CD1c-positive myeloid dendritic cell (primary cell): ENCODE results near the gene GTPBP4.
"Not testable (repeated sequence)": the region's sequence is repeated elsewhere in the genome, so short reads cannot be mapped to it uniquely, and the experiment has no call there.

Experiments
- DNase-seq: peaks from one replicate; pipeline ENCODE4 v3.0.0-alpha.2; 2016; ENCODE audit errors: extremely low spot score

GTPBP4 gene

GRCh38 chr10:988667-989545 lies 672 bp downstream of the GTPBP4 start:
- DNase-seq: peak; percentile 6

DNA sequence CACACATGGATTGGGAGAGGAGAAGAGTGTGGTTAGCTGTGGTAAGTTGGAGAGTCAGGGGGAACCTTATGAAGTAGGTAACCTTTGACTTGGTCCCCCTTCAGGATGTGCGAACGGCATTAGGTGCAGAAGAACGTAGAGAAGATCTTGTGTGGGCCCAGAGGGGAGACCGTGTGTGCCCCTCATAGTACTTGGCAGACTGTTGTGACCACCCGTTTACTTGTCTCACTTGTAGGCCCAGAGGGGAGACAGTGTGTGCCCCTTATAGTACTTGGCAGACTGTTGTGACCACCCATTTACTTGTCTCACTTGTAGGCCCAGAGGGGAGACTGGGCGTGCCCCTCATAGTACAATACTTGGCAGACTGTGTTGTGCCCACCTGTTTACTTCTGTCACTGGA lies 2.6 kb downstream of the GTPBP4 start:
- DNase-seq: no peak

DNA sequence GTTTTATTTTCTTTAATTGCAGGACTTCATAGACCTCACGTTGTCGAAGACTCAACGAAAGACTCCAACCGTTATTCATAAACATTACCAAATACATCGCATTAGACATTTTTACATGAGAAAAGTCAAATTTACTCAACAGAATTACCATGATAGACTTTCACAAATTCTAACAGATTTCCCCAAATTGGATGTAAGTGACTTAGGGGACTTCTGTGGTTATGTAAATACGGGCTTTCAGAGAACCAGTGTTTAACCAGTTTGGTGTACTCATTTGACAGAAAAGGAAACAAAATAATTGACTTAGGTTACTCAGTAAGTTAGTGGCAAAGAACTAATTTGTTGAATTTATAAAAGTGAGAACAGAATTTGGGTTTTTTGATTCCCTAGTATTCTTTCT lies 4.2 kb downstream of the GTPBP4 start:
- no peak for DNase-seq

- DNase-seq: no peak
Measured at GRCh38 chr10:992871-993270, 4.6 kb downstream of the GTPBP4 start.

- DNase-seq: no peak
Measured at GRCh38 chr10:994836-995558, 6.8 kb downstream of the GTPBP4 start.

DNA sequence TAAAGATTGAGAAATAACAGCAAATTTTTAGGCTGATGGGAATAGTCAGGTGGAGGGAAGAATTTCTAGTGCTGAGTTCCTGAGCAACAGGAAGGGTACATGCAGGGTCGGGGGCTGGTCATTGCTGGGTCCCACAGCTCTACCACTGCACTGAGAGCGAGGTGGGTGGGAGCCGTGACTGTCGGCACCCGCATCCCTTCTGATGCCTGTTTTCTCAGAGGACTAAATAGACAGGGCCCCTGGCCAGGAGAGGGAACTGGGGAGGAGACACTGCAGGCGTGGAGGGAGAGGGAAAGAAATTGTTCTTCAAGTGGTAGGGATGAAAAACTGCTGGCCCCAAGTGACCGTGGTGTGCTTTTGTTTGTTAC lies 7.3 kb downstream of the GTPBP4 start:
- no peak for DNase-seq

- DNase-seq: no peak
Measured at GRCh38 chr10:996031-996430, 7.8 kb downstream of the GTPBP4 start.

GRCh38 chr10:997266-998022 lies 9.2 kb downstream of the GTPBP4 start:
- no peak for DNase-seq

DNA sequence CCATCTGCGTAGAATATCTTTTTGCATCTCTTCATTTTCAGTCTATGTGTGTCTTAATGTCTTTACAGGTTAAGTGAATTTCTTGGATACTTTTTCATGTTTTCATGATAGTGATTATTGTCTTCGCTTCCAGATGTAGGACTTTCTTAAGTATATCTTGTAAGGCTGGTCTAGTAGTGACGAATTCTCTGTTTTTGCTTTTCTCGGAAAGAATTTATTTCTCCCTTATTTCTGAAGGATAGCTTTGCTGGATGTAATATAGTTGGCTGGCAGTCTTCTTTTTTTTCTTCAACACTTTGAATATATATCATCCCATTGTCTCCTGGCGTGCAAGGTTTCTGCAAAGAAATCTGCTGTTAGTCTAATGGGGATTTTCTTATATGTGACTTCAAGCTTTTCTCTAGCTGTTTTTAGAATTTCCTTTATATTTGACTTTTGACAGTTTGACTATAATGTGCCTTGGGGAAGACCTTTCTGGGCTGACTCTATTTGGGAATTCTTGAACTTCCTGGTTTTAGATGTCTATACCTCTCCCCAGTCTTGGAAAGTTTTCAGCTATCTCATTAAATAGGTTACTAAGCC lies 14.3 kb downstream of the GTPBP4 start:
- no peak for DNase-seq

- DNase-seq: no peak
Measured at GRCh38 chr10:1003884-1004670, 15.8 kb downstream of the GTPBP4 start.

DNA sequence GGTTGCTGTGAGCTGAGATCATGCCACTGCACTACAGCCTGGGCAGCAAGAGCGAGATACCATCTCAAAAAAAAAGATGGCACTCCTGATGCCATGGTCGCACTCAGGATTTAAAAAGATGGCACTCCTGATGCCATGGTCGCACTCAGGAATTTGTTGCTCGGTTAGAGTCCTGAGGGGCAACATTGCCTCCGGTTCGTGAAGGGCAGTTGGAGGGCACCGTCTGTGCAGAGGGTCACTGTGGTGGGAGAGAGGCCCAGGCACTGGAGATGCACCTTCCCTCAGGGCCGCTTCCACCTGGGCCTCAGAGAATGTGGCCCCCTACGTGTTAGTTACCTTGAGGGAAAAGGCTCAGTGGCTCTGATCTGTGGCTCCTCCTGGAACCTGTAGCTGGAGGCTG lies 18.3 kb downstream of the GTPBP4 start:
- no peak for DNase-seq

DNA sequence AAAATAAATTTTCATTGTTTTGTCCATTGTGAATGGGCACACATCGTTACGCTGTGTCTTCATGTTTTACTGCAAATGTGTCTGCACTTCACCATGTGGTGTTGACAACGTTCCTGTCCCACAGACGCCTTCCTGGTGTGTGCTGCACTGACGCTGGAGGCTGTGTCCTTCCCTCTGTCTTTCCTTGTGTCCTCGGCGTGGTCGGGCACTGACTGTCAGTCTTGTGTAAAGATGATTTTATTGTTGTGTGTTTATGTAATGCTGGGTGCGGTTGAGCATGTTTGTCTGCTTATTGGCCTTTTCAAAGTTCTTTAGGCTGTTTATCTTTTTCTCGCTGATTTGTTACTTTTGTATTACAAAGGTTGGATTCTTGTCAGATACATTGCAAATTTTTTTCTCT lies 19.3 kb downstream of the GTPBP4 start:
- no peak for DNase-seq

GRCh38 chr10:1009071-1009494 lies 20.8 kb downstream of the GTPBP4 start:
- no peak for DNase-seq

- not testable (repeated sequence) for DNase-seq
Measured at GRCh38 chr10:1009947-1010346, 21.7 kb downstream of the GTPBP4 start.

- DNase-seq: no peak
Measured at GRCh38 chr10:1010703-1011102, 22.5 kb downstream of the GTPBP4 start.

DNA sequence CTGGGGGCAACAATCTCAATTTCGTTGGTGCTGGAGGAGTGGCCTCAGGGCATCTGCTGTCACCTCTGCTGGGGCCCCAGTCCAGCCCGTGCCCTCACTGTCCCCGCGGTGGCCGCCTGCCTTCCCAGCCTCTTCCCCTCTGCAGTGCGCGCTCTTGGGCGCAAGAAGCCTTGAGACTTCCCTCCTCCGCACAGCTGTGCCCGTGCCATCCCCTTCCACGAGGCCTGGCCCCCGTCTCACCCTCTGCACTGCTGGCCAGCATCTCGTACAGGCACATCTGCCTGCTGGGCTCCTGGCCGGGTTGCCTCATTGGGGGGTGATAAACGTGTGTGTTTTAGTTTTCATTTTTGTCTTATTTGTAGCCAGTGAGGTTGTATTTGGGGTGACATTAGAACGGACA lies 23.5 kb downstream of the GTPBP4 start:
- no peak for DNase-seq

GRCh38 chr10:1015688-1016087 lies 27.5 kb downstream of the GTPBP4 start:
- DNase-seq: no peak

DNA sequence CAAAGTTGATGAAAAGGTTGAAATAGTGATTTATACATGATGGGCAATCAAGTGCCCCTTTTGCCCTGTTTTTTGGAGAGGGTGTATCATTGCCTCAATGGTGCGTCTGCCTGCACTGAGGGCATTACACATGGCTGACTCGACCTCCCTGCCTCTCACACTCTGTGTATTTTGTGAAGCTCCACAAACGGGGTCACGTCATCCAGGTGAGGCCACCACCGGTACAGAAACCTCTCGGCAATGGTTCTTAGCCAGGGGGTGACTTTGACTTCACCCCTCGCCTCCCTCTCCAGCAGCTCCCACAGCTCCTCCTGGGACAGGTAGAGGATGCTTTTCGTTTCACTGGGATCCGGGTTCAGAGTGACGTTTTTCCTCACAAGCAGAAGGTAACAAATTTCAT lies 31.1 kb downstream of the GTPBP4 start:
- DNase-seq: no peak

DNA sequence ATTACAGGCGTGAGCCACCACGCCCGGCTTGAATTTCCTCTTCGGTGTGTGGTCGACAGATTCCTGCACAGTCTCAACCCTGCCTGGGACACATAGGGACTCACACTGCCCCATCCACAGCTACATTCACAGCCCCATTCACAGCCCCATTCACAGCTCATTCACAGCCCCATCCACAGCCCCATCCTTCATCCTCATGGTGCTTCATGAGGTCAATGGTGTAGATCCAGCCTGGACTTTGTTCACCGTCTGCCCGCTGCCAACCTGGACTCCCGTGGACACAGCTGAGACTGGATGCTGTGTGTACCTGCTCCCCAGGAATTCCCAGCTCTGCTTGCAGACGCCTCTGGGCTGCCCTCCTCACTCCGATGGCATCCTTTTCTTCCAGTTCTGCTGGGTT lies 32.2 kb downstream of the GTPBP4 start:
- no peak for DNase-seq

- DNase-seq: no peak
Measured at GRCh38 chr10:1020958-1021357, 32.7 kb downstream of the GTPBP4 start.

DNA sequence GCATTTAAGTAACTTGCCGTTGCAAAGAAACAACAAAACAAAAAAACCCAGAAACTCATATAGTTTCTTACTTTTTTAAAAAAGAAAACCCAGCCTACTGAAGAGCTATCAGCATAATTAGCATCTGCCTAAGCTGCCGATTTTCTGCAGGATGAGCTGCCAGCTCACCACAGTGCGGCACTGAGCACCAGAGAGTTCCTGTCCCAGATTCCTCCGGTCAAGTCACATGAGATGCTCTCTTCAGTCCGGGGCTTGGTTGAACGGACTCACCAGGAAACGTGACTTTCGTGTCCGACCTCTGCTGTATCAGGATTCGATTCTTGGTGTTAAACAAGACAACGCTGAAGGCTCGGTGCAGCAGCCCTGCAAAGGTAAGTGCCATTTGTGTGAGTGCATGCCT lies 34.2 kb downstream of the GTPBP4 start:
- no peak for DNase-seq
